PC-9 (cell line): ENCODE results near the gene CTDNEP1.

Experiments used
- CTCF ChIP-seq: fragments of 200-600 bp; sonication (generic); conservative IDR thresholded peaks from 2 replicates; pipeline ENCODE4 v1.6.1; 2017; ENCODE audit warnings: mixed run types, antibody characterized with exemption, mild to moderate bottlenecking, moderate library complexity
- EZH2 ChIP-seq: fragments of 200-600 bp; sonication (generic); IDR thresholded peaks from 2 replicates; pipeline ENCODE4 v1.8.0; 2017; ENCODE audit warnings: antibody characterized with exemption, low read depth

GRCh38 chr17:7221278-7222092 is 30.0 kb downstream of the CTDNEP1 start:
- TF ChIP-seq CTCF (no peak), EZH2 (no peak)
